GM19238 (cell line): ENCODE measurements around the gene SLBP.
"Not testable (repeated sequence)": the region's sequence is repeated elsewhere in the genome, so short reads cannot be mapped to it uniquely, and the experiment has no call there.

ENCODE experiments used
- DNase-seq: peaks from one replicate; pipeline ENCODE4 v3.0.0; 2011; ENCODE audit warnings: low spot score; ENCODE audit not compliant: insufficient read length

Gene SLBP

DNA sequence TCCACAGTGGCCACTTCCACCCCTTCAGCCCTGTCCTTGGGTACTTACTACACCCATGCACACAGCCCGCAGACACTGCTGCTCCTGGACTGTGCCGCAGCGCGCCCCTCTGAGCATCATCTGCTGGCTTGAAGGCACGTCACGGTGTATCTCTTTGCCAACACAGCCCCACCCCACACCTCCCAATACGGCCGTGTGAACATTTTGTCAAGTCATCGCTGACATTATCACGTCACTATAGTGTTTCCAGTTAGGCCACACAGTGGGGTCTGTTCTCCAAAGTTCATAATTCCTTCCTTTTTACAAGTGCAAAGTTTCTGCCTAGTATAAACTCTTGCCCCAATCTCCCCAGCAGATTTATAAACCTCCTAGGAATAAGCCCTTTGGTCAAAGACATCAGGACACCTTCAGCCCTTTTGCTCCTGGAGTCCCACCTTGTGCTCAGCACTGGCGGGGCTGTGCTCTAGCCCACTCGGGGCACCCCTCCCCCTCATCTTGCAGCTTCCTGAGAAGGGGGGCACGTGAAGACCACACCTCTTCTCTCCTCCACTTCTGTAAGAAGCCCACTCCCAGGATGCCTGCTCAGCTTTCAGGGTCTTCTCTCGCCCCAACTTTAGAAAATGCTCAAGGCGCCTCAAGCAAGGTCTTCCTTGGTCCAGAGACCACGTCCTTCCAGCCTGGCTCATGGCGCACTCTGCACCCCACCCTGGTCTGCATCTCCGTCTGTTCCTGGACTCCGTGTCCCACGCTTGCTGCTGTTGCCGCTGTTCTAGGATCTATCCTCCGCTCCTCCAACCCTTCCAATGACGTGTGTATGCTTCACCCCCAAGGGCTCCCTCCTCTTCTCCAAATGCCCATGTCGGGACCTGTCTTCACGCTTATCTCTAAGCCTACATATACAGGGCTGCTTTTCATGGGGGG lies 35.3 kb downstream of the SLBP start:
- DNase-seq, result no peak

DNA sequence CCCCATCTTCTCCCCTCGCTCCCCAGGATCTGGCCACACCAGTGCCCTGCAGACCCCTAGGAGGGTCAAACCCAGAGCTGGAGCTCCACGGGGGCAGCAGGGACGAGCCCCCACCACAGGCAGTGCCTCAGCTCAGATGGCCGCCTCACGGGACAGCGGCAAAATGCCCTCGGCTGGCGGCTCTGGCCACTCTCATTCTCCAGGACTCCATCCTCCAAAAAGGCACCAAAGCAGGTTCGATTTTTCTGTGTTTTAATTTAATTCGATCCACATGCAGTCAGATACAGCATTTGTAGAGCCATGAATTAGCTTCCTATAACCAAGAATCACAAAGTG lies 36.3 kb downstream of the SLBP start:
- no peak for DNase-seq

DNA sequence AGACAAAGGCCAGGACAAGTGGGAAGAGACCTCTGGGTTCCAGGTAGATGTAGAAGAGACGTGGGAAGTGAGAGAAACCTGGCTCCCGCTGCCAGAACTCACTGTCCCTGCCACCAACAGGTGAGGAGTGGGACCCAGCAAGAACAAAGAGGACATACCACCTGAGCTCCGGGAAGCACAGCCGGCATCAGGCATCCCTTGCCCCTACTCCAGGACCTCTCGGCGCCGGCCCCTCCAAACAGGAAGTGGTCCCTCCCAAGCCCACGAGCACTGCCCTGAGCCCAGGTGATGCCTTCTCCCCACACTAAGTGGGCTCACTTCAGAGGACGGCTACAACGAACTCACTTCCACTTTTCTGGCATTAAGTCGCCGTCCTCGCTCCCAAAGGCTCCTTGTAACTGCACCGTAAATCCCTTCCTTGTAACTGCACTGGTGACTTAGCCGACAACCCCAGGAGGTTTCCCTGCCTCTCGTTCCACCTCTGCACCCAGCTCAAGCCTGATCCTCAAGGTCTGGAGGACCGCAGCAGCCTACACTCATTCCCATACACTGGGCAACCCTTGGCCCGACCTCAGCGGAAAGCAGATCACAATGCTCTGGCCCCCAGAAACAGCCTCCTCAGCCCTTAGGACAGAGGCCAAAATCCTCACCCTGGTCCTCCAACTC lies 36.9 kb downstream of the SLBP start:
- no peak for DNase-seq

DNA sequence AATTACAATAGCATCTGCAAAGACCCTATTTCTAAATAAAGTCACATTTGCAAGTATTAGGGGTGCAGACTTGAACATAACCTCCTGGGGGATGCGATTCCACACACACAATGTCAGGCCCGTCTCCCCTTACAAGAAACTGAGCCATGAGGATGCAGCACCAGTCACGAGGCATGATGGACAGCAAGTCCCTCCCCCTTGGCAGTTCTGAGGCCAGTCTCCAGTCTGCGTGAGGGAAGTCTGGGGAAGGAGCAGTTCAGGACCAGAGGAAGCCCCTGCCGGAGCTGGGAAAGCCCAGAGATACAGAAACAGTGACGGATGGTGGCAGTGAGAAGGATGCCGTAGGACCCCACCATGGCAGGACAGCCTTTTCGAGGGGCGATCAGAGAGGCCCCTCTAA lies 37.4 kb downstream of the SLBP start:
- DNase-seq, result no peak

DNA sequence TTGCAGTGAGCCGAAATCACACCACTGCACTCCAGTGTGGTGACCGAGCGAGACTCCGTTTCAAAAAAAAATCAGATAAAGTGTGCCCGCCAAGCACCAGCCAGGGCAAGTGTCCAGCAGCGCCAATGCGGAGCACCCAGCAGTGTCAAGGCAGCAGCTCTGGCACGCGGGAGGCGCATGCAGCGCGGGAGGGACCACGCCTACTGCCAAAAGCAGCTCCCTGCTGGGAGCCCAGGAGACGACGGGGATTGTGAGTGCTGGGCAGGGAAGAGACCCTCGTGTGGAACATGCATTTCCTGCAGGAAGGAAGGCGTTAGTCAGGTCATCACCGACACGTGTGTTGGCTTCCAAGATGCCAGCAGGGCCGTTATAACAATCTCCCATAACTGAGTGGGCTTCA lies 38.4 kb downstream of the SLBP start:
- no peak for DNase-seq

DNA sequence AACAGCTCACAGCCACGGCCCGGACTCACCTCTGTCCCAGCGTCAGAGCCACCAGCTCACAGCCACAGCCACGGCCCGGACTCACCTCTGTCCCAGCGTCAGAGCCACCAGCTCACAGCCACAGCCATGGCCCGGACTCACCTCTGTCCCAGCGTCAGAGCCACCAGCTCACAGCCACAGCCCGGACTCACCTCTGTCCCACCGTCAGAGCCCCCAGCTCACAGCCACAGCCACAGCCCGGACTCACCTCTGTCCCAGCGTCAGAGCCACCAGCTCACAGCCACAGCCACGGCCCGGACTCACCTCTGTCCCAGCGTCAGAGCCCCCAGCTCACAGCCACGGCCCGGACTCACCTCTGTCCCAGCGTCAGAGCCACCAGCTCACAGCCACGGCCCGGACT lies 41.1 kb downstream of the SLBP start:
- not testable (repeated sequence) for DNase-seq

DNA sequence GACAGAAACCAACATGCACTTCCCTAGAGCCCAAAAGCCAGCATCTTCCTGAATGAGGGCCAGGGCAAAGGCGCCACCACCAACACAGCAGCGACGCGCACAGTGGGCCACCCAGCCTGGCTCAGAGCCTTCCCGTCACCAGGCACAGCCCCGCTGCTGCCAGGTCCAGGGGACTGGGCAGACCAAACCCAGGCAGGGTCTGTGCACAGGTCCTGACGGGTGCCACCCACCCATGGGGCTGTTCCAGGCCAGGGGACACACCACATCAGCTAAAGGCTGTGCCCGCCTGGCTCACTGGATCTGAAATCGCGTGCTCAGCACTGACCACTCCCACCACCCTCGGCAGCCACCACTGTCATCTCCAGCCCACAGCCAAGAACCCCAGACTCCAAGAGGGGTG lies 41.8 kb downstream of the SLBP start:
- DNase-seq, result no peak

DNA sequence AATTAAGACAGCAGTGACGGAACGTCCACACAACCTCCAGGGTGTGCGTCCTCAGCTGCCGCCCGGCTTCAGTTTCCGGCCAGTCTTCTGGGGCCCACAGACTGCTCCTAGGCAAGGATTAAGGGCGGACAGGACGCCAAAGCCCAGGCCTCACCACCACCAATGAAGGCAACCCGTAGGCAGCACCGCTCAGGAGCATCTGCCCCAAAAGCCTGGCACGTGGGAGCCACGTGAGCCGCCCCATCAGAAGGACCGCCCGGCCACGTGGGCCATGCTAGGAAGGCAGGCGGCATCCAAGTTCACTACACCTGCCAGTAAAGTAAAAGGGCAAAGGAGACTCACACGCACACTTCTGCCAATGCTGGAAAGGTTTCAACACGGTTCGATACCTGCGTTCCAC lies 42.3 kb downstream of the SLBP start:
- DNase-seq, result no peak

DNA sequence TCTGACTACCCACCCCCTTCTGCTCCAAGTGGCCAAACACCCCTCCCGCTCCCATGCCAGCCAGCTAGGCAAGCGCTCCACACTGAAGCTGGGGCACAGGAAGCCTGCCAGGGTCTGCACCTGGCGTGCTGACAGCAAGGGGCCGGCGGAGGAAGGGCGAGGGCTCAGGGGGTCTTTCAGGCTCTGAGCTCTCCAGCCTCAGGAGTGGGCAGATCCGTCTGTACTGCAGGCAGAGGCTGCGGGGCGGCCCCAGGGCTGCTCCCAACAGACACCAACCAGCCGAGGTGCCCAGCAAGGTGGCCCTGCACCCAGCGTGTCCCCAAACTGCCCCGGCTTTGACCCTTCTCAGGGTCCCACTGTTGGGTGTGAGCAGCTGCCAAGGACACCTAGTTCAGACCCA lies 42.8 kb downstream of the SLBP start:
- DNase-seq, result no peak

DNA sequence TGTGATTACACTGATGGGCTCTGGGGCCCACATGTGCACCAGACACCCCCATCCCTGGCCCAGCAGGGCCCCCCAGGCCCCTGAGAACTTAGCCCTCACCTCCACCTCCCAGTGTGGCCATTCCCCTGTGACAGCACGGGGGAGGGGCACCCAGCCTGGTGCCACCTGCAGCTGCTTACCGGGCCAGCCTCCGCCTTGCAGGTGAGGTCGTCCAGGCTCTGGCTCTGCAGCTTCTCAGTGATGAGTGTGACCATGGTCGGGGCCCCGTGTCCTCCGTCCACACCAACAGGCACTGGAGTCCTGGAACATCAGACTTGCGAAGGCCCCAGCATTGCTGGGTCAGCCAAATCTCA lies 43.7 kb downstream of the SLBP start:
- DNase-seq, result no peak

DNA sequence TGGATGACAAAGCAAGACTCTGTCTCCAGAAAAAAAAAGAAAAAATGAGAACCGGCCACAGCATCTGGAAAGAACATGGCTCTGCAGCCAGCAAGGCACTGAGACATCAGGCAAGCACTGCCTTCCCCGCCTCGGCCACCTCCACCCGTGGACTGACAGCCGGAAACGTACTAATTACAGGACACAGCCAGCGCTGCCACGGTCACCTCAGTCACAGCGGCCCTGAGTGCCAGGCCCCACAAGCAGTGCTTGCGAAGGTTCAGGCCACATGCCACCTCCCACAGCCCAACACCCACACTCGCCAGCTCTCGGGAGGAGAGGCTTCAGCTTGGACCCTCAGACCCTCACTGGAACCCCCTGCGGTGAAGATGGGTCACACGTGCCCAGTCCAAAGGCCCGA lies 44.8 kb downstream of the SLBP start:
- no peak for DNase-seq

DNA sequence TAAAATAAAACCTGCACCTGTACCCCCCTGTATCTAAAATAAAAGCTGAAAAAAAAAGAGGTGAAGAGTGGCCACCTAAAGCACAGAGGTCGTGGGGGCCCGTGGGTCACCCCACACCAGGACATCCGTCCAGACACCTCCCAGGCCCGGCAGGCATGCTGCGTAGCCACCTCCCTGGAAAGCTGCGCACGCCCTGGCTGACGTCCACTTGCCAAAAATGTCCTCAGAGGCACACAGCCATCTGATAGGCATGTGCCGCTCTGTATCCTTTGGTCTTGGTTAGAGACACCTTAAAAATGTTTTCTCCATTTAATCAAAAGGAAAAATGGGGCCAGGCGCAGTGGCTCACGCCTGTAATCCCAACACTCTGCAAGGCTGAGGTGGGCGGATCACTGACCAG lies 45.7 kb downstream of the SLBP start:
- DNase-seq, result no peak

DNA sequence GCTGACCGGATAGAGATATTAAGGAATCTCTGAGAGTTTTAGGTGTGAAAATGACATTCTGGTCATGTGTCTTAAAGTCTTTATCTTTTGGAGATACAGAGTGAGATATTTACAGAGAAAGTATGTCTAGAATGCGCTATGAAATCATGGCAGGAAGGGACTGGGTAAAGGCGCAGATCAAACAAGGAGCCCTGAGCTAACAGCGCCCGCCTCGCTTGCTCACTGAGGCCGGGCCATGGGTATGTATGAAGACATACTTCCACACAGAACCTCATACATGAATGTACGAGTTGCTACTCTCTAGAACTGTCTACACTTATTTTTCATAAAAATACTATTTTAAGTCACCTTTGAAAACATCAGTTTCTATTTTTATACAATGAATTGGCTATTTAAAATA lies 48.0 kb downstream of the SLBP start:
- no peak for DNase-seq

DNA sequence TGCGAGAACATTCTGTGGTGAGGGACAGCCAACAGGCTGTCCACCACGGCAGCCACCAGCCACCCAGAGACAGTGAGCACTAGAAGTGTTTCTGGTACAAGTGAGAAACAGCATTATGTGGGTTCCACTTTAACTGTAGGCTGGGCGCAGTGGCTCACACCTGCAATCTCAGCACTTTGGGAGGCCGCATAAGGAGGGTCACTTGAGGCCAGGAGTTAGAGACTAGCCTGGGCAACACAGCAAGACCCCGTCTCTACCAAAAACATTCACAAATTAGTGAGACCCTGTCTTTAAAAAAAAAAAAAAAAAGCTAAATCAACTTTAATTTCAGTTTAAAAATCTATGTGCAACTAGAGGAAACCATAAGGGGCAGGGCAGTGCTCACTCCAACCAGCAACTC lies 48.6 kb downstream of the SLBP start:
- no peak for DNase-seq

DNA sequence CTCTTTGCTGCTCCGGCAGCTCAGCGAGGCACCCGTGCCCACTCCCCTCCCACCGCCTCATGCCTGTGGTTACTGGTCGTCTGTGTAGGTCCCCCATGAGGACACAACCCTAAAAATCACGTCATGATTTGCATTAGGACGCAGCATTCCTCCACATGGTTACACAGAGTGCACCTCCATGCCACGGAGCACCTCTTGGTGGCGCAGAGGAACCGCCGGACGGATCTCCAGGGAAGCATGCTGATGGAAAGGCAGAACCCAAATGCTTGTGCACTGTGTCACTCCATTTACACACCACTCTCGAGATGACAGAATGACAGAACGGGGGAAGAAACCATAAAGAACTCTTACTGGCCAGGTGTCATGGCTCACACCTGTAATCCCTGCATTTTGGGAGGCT lies 50.4 kb downstream of the SLBP start:
- DNase-seq, result no peak

DNA sequence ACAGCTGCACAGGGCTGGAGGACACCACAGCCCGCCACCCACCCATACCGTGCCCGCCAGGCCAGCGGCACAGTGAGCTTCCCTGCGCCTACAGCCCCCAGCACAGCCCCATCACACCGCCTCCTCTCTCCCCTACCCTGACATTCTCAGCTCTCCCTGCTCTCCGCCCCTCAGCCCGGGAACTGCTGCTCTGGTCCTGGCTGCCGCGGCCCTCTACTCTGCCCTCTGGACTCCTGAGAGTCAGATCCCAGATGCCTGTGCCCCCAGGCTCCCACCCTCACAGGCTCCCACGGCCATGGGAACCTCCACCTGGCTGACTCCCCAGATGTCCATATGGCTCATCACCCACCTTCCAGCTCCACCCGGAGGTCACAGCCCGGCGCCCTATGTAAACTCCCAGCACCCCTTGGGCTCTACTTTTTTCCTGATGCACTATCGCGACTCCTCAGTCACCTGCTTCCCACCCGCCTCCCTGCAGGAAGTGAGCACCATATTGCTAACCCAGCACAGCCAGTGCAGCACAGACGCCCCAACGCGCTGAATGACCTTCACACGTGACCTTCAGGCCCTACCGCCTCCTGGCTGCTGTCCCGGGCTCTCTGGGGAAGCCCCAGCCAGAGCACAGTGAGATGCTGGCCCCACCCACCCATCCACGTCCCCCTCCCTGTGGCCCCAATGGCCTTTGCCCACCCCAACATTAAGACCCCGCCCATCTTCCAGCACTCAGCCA lies 51.0 kb downstream of the SLBP start:
- no peak for DNase-seq

DNA sequence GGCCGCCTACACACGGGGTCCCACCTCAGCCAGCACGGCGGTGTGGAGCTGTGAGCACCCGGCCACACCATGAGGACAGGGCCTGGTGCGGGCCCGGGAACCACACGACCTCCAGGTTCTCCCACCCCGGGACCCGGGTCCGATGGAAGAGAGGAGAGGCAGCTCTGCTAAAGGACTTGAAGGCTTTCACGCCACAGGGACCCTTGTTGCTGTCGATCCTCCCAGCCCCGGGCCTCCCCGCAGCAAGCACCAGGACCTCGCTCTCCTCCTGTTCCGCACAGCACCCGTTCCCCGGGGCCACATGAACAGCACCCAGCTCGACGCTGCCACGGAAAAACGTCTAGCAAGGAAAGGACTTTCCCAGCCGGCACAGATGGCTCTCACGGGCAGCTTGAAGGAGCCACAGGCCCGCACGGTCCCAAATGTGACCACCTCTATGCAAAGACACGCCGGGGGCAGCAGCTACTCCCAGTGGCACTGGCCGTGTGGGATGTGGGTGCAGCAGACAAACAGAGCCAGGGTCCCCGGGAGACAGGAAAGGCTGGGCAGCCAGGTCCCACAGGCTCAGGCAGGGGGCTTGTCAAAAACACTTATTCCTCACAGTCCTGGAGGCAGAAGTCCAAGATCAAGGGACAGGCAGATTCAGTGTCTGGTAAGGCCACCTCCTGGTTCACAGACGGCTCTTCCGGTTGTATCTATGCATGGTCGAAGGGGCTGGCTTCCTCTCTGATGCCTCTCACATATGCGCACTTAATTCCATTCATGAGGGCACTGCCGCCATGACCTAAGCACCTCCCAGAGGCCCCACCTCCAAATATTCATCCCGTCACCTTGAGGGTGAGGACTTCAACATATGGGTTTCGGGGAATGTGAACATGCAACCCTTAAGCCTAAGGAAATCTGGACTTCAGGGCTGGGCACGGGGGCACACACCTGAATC lies 52.7 kb downstream of the SLBP start:
- no peak for DNase-seq

DNA sequence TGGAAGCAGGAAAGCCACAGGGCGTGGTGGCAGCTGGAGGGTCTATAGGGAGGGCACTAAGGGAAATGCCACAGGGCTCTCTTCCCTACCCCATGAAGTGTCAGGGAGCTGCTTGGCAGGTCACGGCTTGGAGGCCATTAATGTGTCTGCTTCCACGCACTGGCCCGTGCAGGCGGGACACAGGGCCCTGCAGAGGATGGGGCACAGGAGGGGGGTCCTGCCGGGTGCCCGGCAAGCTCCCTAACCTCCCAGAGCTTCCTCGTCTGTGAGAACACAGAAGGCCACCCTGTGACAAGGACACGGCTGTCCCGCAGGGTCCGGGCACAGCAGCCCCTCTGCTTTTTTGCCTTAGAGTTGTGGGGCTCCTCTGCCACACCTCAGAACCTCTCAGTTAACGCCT lies 53.5 kb downstream of the SLBP start:
- DNase-seq, result no peak

DNA sequence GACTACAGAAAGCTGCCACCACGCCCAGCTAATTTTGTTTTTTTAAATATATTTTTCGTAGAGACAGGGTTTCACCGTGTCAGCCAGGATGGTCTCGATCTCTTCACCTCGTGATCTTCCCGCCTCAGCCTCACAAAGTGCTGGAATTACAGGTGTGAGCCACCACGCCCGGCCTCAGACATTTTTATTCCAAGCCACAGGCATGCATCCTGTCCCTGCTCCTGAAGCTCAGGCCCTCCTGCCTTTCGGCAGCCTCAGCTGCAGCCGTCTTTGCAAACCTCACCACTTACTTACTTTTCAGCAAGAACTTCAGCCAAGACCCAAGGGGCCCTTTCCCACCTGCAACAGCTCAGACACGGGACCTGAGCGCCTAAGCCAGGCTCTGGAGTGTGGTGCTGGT lies 54.0 kb downstream of the SLBP start:
- no peak for DNase-seq

DNA sequence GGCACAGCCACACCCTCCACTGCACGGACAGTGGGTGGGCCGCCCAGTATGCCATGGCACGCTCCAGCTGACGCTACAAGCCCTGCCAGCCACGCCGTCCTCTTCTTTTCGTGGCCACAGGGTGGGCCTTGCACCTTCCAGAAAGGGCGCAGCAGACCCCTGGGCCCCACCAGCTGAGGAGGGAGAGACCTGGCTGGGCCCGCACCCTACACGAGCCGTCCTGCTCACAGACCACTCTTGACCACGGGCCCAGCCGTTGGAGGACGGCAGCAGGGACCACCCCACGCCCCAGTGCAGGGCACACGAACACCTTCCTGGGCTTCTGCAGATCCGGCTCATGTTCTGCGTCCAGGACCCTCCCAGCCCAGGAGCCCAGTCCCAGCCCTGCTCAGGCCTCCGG lies 55.1 kb downstream of the SLBP start:
- no peak for DNase-seq

DNA sequence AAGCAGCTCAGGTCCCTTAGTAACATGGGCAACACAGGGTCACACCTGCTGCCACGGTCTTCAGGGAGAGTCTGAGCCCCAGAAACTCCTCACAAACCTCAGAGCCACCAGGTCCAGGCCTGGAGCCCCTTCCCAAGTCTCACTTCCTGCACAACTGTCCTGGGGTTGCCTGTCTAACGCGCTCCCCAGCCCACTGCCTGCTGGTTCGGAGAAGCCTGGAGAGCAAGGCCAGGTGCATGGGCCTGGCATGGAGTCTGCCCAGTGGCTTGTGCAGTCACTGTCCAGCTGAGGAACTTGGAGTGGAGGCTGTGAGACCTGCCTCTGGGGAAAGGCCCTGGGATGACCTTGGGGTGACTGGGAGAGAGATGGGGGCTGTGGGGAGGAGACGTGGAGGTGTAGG lies 56.0 kb downstream of the SLBP start:
- DNase-seq, result no peak

DNA sequence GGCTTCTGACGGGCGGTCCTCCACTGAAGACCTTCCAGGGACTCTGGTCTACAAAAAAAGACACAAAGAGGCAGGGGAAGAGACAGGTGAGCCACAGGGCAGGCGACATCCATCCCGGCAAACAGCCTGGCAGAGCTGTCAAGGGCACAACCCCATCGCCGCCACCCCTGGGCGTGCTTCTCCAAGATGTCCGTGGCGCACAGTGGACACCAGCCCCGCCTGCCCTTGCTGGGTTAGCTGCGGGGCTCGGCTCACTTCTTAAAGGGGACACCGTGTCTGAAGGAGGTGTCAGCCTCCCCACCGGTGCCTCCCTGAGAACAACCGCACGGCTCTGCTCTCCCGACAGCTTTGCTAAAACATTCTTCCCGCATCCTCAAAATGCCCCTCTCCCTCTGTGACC lies 56.4 kb downstream of the SLBP start:
- no peak for DNase-seq
